HepG2 (cell line): ENCODE results near the gene NBEA. TPM values are rescaled to one million over a fixed set of nuclear protein-coding genes. Genes with fewer than 3 reads are reported as not detected.

Experiments used
- ATAC-seq: fragments of 200-7000 bp; cut with Tn5 transposase; 3 replicates; pipeline ENCODE4 v1.9.1; 2020; ENCODE audit warnings: mild to moderate bottlenecking, moderate library complexity
- BruUV-seq: library from RNA; stranded (reverse); fragments of 400-500 nt; replicated peaks from 2 replicates; lab custom pipeline; 2021; lab: Mats Ljungman, UMichigan
- CTCF ChIA-PET: fragments of 300-600 bp; formaldehyde crosslinking; extraction: SDS; loops from one replicate; lab custom pipeline; 2021; ENCODE audit warnings: low total read pairs, inconsistent platforms, low intra/inter-chr PET ratio; lab: Yijun Ruan, JAX
- POLR2A ChIA-PET: fragments of 350-600 bp; sonication (Branson Sonifier 250); formaldehyde crosslinking; loops from one replicate; lab custom pipeline; 2020; ENCODE audit warnings: antibody characterized with exemption, inconsistent platforms; lab: Yijun Ruan, JAX
- DNase-seq: peaks from one replicate; pipeline ENCODE4 v3.0.0-alpha.2; 2015; ENCODE audit warnings: low spot score
- FAIRE-seq: peaks from 3 replicates; lab custom pipeline; 2011; peaks lifted over from hg19 to GRCh38; lab: Jason Lieb, UNC
- H2AFZ ChIP-seq: one replicate; pipeline ENCODE4 v1.6.1; 2011; ENCODE audit warnings: low read length, inconsistent platforms
- H3K27ac ChIP-seq: fragments of 300-600 bp; 3 replicates; pipeline ENCODE4 v1.8.0; 2011; ENCODE audit warnings: mixed run types, mild to moderate bottlenecking, mixed read lengths, low read length, inconsistent platforms; ENCODE audit not compliant: insufficient read depth; ENCODE audit errors: extremely low read length
- H3K27me3 ChIP-seq, 2 experiments: fragments of 200-600 bp in 1 of 2; 2 replicates in 1 of 2; 3 replicates in 1 of 2; pipeline versions ENCODE4 v1.6.0 to v1.8.0; 2011; ENCODE audit warnings: low read length in 2 of 2, mild to moderate bottlenecking in 2 of 2, moderate library complexity in 2 of 2, inconsistent platforms in 1 of 2; ENCODE audit not compliant: insufficient read depth in 2 of 2, control insufficient read depth in 1 of 2
- H3K36me3 ChIP-seq, 2 experiments: fragments of 200-600 bp in 1 of 2; replicated peaks in 1 of 2; 2 replicates in 1 of 2; 3 replicates in 1 of 2; pipeline versions ENCODE4 v1.5.1 to v1.8.0; 2011; ENCODE audit warnings: low read length in 2 of 2, inconsistent platforms in 1 of 2; ENCODE audit not compliant: insufficient read depth in 2 of 2, control insufficient read depth in 1 of 2
- H3K4me1 ChIP-seq: 2 replicates; pipeline ENCODE4 v1.5.1; 2012; ENCODE audit warnings: low read length, inconsistent platforms; ENCODE audit not compliant: insufficient read depth
- H3K4me2 ChIP-seq: 2 replicates; pipeline ENCODE4 v1.6.0; 2011; ENCODE audit warnings: low read depth, low read length, inconsistent platforms
- H3K4me3 ChIP-seq, 3 experiments: fragments of 200-600 bp in 1 of 3; sonication (generic), shearing (Covaris generic) in 1 of 3; replicated peaks in 1 of 3; 2 replicates each; pipeline ENCODE4 v1.5.1; 2011 to 2016; ENCODE audit warnings: low read length in 3 of 3, inconsistent platforms in 2 of 3, low read depth in 2 of 3, mild to moderate bottlenecking in 2 of 3, control low read depth in 1 of 3, mixed read lengths in 1 of 3; ENCODE audit not compliant: insufficient read depth in 1 of 3
- H3K79me2 ChIP-seq: one replicate; pipeline ENCODE4 v1.6.1; 2011; ENCODE audit warnings: low read length, inconsistent platforms; ENCODE audit not compliant: insufficient read depth
- H3K9ac ChIP-seq: 2 replicates; pipeline ENCODE4 v1.6.0; 2011; ENCODE audit warnings: mild to moderate bottlenecking, low read depth, low read length, inconsistent platforms; ENCODE audit not compliant: insufficient read depth
- H3K9me3 ChIP-seq: 2 replicates; pipeline ENCODE4 v1.5.1; 2012; ENCODE audit warnings: mild to moderate bottlenecking, low read length
- H4K20me1 ChIP-seq: 2 replicates; pipeline ENCODE4 v1.6.0; 2011; ENCODE audit warnings: inconsistent platforms, mild to moderate bottlenecking, low read length, moderate library complexity; ENCODE audit not compliant: insufficient read depth
- HMGXB3 ChIP-seq: sonication (generic); formaldehyde crosslinking; IDR thresholded peaks from 2 replicates; pipeline ENCODE4 v1.4.0; 2020; ENCODE audit warnings: missing genetic modification reagents, borderline replicate concordance
- SMC3 ChIP-seq: IDR thresholded peaks from 2 replicates; pipeline ENCODE4 v1.6.1; 2011; ENCODE audit warnings: low read length, improper control_type of control experiment
- UBTF ChIP-seq: sonication (generic); formaldehyde crosslinking; IDR thresholded peaks from 2 replicates; pipeline ENCODE4 v1.4.0; 2020; ENCODE audit warnings: mild to moderate bottlenecking, missing genetic modification reagents
- ZBTB33 ChIP-seq: sonication (generic); formaldehyde crosslinking; IDR thresholded peaks from 2 replicates; pipeline ENCODE4 v1.4.0; 2020; ENCODE audit warnings: missing genetic modification reagents
- ZNF292 ChIP-seq: sonication (generic); formaldehyde crosslinking; IDR thresholded peaks from 2 replicates; pipeline ENCODE4 v1.8.1; 2022; ENCODE audit warnings: mild to moderate bottlenecking, low read depth, missing genetic modification reagents, borderline replicate concordance
- ZNF564 ChIP-seq: sonication (generic); formaldehyde crosslinking; IDR thresholded peaks from 2 replicates; pipeline ENCODE4 v1.8.1; 2023; ENCODE audit warnings: mild to moderate bottlenecking, missing genetic modification reagents
- ZNF687 ChIP-seq: sonication (generic); formaldehyde crosslinking; IDR thresholded peaks from 2 replicates; pipeline ENCODE4 v1.5.1; 2020; ENCODE audit warnings: mild to moderate bottlenecking, missing genetic modification reagents, moderate library complexity
- WGBS: methylation state at CpG from one replicate; pipeline ENCODE4 v1.1.6; 2017; ENCODE audit warnings: low lambda C conversion rate; 5-methylcytosine and 5-hydroxymethylcytosine counted together
- in situ Hi-C: cut with HindIII; loops from 2 replicates; pipeline ENCODE4 v1.10.0; 2017; ENCODE audit warnings: low pct_unique_long_range_greater_than_20kb; ENCODE audit not compliant: extremely low pct_ligation_motif_present
- intact Hi-C: fragments of 100-400 bp; cut with micrococcal nuclease; formaldehyde crosslinking; loops from one replicate; pipeline ENCODE4 v1.10.0; 2022; ENCODE audit not compliant: unreplicated experiment
- polyA plus RNA-seq, 8 experiments: library from polyadenylated mRNA; depleted of rRNA in 3 of 8; stranded (reverse) in 7 of 8; unstranded in 1 of 8; fragments of >200 nt; fragmentation: Illumina TruSeq in 4 of 8; extraction: Trizol in 4 of 8; gene quantifications; 2 replicates each; pipeline versions ENCODE4 v1.2.1 to v1.2.3, GENCODE V29; 2011 to 2016; ENCODE audit warnings: low read depth in 4 of 8, missing spikeins in 1 of 8, mixed read lengths in 1 of 8; ENCODE audit not compliant: insufficient read depth in 1 of 8
- total RNA-seq, 5 experiments: library from RNA; depleted of rRNA; stranded (reverse); fragments of >200 nt; fragmentation: Illumina TruSeq; extraction: Trizol; gene quantifications; 2 replicates each; pipeline ENCODE4 v1.2.3, GENCODE V29; 2016; ENCODE audit warnings: low read depth in 1 of 5
- TF ChIP-seq, protein P1 (sequence below): sonication (generic); formaldehyde crosslinking; IDR thresholded peaks from 2 replicates; pipeline ENCODE4 v1.8.1; 2022; ENCODE audit warnings: low read depth, mild to moderate bottlenecking, missing genetic modification reagents

NBEA gene
- total and polyA plus RNA-seq, 2 of the 13 experiments (the other 11 are each of a cell fraction or from before 2014, with no cell fraction given): 2.7 to 2.8 TPM

DNA sequence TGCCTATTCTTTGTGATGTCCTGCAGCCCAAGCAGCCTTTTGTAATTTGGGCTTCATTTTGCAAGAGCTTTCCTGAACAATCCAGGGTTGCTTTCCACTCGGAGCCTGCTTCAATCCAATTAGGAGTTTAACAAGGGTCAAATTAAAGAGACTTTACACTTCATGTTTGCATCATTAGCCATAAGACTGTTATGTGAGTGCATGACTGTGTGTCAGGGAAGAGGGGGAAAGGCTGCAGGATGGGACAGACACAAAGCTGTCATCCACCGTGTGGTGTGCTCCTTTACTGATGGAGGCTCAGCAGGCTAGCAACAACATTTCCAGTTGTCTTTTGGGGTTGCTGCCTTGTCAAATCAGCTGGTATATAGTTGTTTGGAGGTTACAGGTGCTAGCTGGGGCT, 558.1 kb downstream of the NBEA start:
- ATAC-seq: no peak
- in situ Hi-C loops: no loop called here
- intact Hi-C loops: no loop called here
- no peaks in the 10 kb centered on the region for H3K4me1 ChIP-seq
- H4K20me1 ChIP-seq: no peaks in the 10 kb centered on the region
- WGBS: 25% methylated on average over 2 of the region's 2 CpGs
- no peaks in the 10 kb centered on the region for H3K79me2 ChIP-seq
- no peaks in the 10 kb centered on the region for H3K36me3 ChIP-seq
- ChIA-PET POLR2A (no interaction called here), CTCF (no interaction called here)
- no peak for DNase-seq
- no peak overlapping the region for H3K9ac ChIP-seq
- BruUV-seq: no TSS peak
- no peaks in the 10 kb centered on the region; a peak in 1 of 5 replicates for H3K27me3 ChIP-seq
- no peak overlapping the region for H3K4me3 ChIP-seq
- H3K27ac ChIP-seq: no peak overlapping the region
- no peak overlapping the region for H2AFZ ChIP-seq
- no peak overlapping the region for H3K4me2 ChIP-seq
- no peaks in the 10 kb centered on the region for H3K9me3 ChIP-seq
- no peak for FAIRE-seq
- TF ChIP-seq ZNF564: no peak
- TF ChIP-seq ZBTB33 (CRISPR knock-in tag): no peak
- TF ChIP-seq, protein P1, sequence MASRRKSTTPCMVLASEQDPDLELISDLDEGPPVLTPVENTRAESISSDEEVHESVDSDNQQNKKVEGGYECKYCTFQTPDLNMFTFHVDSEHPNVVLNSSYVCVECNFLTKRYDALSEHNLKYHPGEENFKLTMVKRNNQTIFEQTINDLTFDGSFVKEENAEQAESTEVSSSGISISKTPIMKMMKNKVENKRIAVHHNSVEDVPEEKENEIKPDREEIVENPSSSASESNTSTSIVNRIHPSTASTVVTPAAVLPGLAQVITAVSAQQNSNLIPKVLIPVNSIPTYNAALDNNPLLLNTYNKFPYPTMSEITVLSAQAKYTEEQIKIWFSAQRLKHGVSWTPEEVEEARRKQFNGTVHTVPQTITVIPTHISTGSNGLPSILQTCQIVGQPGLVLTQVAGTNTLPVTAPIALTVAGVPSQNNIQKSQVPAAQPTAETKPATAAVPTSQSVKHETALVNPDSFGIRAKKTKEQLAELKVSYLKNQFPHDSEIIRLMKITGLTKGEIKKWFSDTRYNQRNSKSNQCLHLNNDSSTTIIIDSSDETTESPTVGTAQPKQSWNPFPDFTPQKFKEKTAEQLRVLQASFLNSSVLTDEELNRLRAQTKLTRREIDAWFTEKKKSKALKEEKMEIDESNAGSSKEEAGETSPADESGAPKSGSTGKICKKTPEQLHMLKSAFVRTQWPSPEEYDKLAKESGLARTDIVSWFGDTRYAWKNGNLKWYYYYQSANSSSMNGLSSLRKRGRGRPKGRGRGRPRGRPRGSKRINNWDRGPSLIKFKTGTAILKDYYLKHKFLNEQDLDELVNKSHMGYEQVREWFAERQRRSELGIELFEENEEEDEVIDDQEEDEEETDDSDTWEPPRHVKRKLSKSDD: no peak
- TF ChIP-seq SMC3: no peak
- no peak for TF ChIP-seq UBTF (CRISPR knock-in tag)
- TF ChIP-seq ZNF687 (CRISPR knock-in tag): no peak
- no peak for TF ChIP-seq HMGXB3 (CRISPR knock-in tag)
- TF ChIP-seq ZNF292: no peak
